GM12878 (cell line): ENCODE data around the gene FNDC3B. TPM values are rescaled to one million over a fixed set of nuclear protein-coding genes. Genes with fewer than 3 reads are reported as not detected.

ENCODE experiments used
- ATAC-seq: fragments of 200-7000 bp; cut with Tn5 transposase; 3 replicates; pipeline ENCODE4 v1.9.1; 2020; ENCODE audit warnings: mild to moderate bottlenecking, moderate library complexity
- BruUV-seq: library from RNA; stranded (reverse); fragments of 400-500 nt; replicated peaks from 2 replicates; lab custom pipeline; 2021; lab: Mats Ljungman, UMichigan
- CTCF ChIA-PET: fragments of 300-600 bp; sonication (Branson Sonifier 250); formaldehyde crosslinking; extraction: SDS; loops from one replicate; lab custom pipeline; 2021; ENCODE audit warnings: inconsistent platforms; lab: Yijun Ruan, JAX
- POLR2A ChIA-PET: fragments of 350-600 bp; formaldehyde crosslinking; extraction: SDS; loops from one replicate; lab custom pipeline; 2021; ENCODE audit warnings: inconsistent platforms; lab: Charles Lee
- RAD21 ChIA-PET: fragments of 300-600 bp; sonication (Branson Sonifier 250); formaldehyde crosslinking; loops from one replicate; lab custom pipeline; 2023; ENCODE audit warnings: antibody characterized with exemption; ENCODE audit not compliant: unreplicated experiment; lab: Charles Lee
- SMC1A ChIA-PET: fragments of 300-600 bp; sonication (Branson Sonifier 250); formaldehyde crosslinking; loops from one replicate; lab custom pipeline; 2023; ENCODE audit not compliant: unreplicated experiment, uncharacterized antibody; lab: Charles Lee
- DNase-seq: peaks from one replicate; pipeline ENCODE4 v3.0.0-alpha.2; 2011; ENCODE audit warnings: low read depth, low spot score
- FAIRE-seq: peaks from 3 replicates; lab custom pipeline; 2011; peaks lifted over from hg19 to GRCh38; lab: Jason Lieb, UNC
- H2AFZ ChIP-seq: 2 replicates; pipeline ENCODE4 v1.6.0; 2011; ENCODE audit warnings: low read depth, low read length, control low read depth; ENCODE audit not compliant: control insufficient read depth
- H3K27ac ChIP-seq: 2 replicates; pipeline ENCODE4 v1.5.1; 2011; ENCODE audit warnings: control low read depth; ENCODE audit not compliant: control insufficient read depth, insufficient read depth
- H3K27me3 ChIP-seq, 2 experiments: replicated peaks in 1 of 2; 2 replicates each; pipeline versions ENCODE4 v1.6.0 to v1.6.1; 2011; ENCODE audit warnings: low read length in 1 of 2; ENCODE audit not compliant: control insufficient read depth in 2 of 2, insufficient read depth in 2 of 2
- H3K36me3 ChIP-seq, 2 experiments: 2 replicates each; pipeline ENCODE4 v1.5.1; 2011; ENCODE audit warnings: low read length in 1 of 2; ENCODE audit not compliant: control insufficient read depth in 2 of 2, insufficient read depth in 2 of 2
- H3K4me1 ChIP-seq: 2 replicates; pipeline ENCODE4 v1.6.1; 2011; ENCODE audit warnings: mild to moderate bottlenecking, low read length, moderate library complexity, mixed read lengths; ENCODE audit not compliant: control insufficient read depth, insufficient read depth
- H3K4me2 ChIP-seq: 2 replicates; pipeline ENCODE4 v1.6.0; 2011; ENCODE audit warnings: control low read depth; ENCODE audit not compliant: control insufficient read depth, insufficient read depth
- H3K4me3 ChIP-seq: fragments of 200-600 bp; sonication (generic); 2 replicates; pipeline ENCODE4 v1.5.1; 2016
- H3K79me2 ChIP-seq: 2 replicates; pipeline ENCODE4 v1.6.0; 2011; ENCODE audit warnings: low read length; ENCODE audit not compliant: control insufficient read depth, insufficient read depth
- H3K9ac ChIP-seq: 2 replicates; pipeline ENCODE4 v1.8.0; 2011; ENCODE audit warnings: low read length, control low read depth, mixed read lengths; ENCODE audit not compliant: control insufficient read depth, insufficient read depth
- H3K9me3 ChIP-seq: replicated peaks from 3 replicates; pipeline ENCODE4 v1.5.1; 2011; ENCODE audit warnings: mild to moderate bottlenecking, low read length; ENCODE audit not compliant: control insufficient read depth, insufficient read depth
- H4K20me1 ChIP-seq: 2 replicates; pipeline ENCODE4 v1.6.0; 2011; ENCODE audit not compliant: control insufficient read depth, insufficient read depth
- EP300 ChIP-seq, 2 experiments: fragments of 150-350 bp in 1 of 2; IDR thresholded peaks; 2 replicates each; pipeline ENCODE4 v1.6.1; 2011 to 2012; ENCODE audit warnings: low read depth in 2 of 2, low read length in 2 of 2, borderline replicate concordance in 1 of 2, improper control_type of control experiment in 1 of 2, inconsistent platforms in 1 of 2; ENCODE audit not compliant: control insufficient read depth in 1 of 2
- GATAD2B ChIP-seq: fragments of 450-650 bp; conservative IDR thresholded peaks from 2 replicates; pipeline ENCODE4 v1.6.1; 2017; ENCODE audit warnings: low read depth, mild to moderate bottlenecking, moderate library complexity
- NR2F1 ChIP-seq: fragments of 450-650 bp; conservative IDR thresholded peaks from 2 replicates; pipeline ENCODE4 v1.6.1; 2017; ENCODE audit warnings: mild to moderate bottlenecking
- RFX5 ChIP-seq: IDR thresholded peaks from 2 replicates; pipeline ENCODE4 v1.6.1; 2011; ENCODE audit warnings: low read depth, low read length, improper control_type of control experiment
- SMAD1 ChIP-seq: fragments of 450-650 bp; IDR thresholded peaks from 2 replicates; pipeline ENCODE4 v1.6.1; 2018; ENCODE audit warnings: mild to moderate bottlenecking, low read depth; ENCODE audit not compliant: partially characterized antibody
- SMARCA5 ChIP-seq: fragments of 450-650 bp; IDR thresholded peaks from 2 replicates; pipeline ENCODE4 v1.6.1; 2017; ENCODE audit warnings: mild to moderate bottlenecking
- STAT1 ChIP-seq: fragments of 450-650 bp; conservative IDR thresholded peaks from 2 replicates; pipeline ENCODE4 v1.6.1; 2014; ENCODE audit warnings: antibody characterized with exemption, mild to moderate bottlenecking
- SUZ12 ChIP-seq: fragments of 200-600 bp; sonication (generic); IDR thresholded peaks from one replicate; pipeline ENCODE4 v1.6.1; 2018; ENCODE audit warnings: antibody characterized with exemption, mild to moderate bottlenecking; ENCODE audit not compliant: unreplicated experiment
- ZBED1 ChIP-seq: IDR thresholded peaks from 2 replicates; pipeline ENCODE4 v1.6.1; 2016; ENCODE audit warnings: borderline replicate concordance
- WGBS: methylation state at CpG from one replicate; pipeline ENCODE4 v1.1.6; 2016; ENCODE audit warnings: low lambda C conversion rate; ENCODE audit not compliant: insufficient replicate concordance, insufficient coverage; ENCODE audit errors: missing lambda C conversion rate; 5-methylcytosine and 5-hydroxymethylcytosine counted together
- in situ Hi-C: fragments of 300-500 bp; cut with MboI; formaldehyde crosslinking; loops from 9 replicates; pipeline ENCODE4 v1.14.3; 2018; ENCODE audit warnings: mixed read lengths
- intact Hi-C: fragments of 100-400 bp; cut with micrococcal nuclease; formaldehyde crosslinking; loops from one replicate; pipeline ENCODE4 v1.14.2; 2022; ENCODE audit not compliant: unreplicated experiment
- polyA plus RNA-seq, 11 experiments: library from polyadenylated mRNA; depleted of rRNA in 4 of 11; unstranded in 6 of 11; stranded (reverse) in 5 of 11; fragments of >200 nt; fragmentation: Nextera tagmentation in 4 of 11; fragmentation: Illumina TruSeq in 1 of 11; extraction: Ambion mirVana in 4 of 11; extraction: Trizol in 1 of 11; gene quantifications; 1 replicate in 1 of 11; 2 replicates in 10 of 11; pipeline versions ENCODE4 v1.2.1 to v1.2.3, GENCODE V29; 2011 to 2016; ENCODE audit warnings: inconsistent platforms in 2 of 11, missing spikeins in 2 of 11, low read depth in 1 of 11
- total RNA-seq, 4 experiments: library from RNA; depleted of rRNA in 3 of 4; stranded (reverse); fragments of >200 nt in 3 of 4; fragmentation: Illumina TruSeq in 1 of 4; extraction: Trizol in 1 of 4; gene quantifications; 2 replicates each; pipeline versions ENCODE4 v1.2.1 to v1.2.3, GENCODE V29; 2013 to 2021
- TF ChIP-seq, protein P1 (sequence below): fragments of 450-650 bp; IDR thresholded peaks from 2 replicates; pipeline ENCODE4 v1.6.1; 2017; ENCODE audit warnings: mild to moderate bottlenecking, low read depth, inconsistent platforms; ENCODE audit not compliant: poor library complexity, severe bottlenecking
- TF ChIP-seq, protein P2 (sequence below): IDR thresholded peaks from 2 replicates; pipeline ENCODE4 v1.6.1; 2012; ENCODE audit warnings: improper control_type of control experiment, low read depth, low read length; ENCODE audit not compliant: insufficient replicate concordance

FNDC3B gene
- total and polyA plus RNA-seq, 10 of the 15 experiments (the other 5 are each of a cell fraction or from before 2014, with no cell fraction given), result 7.9 to 35.0 (median 18.5) TPM

DNA sequence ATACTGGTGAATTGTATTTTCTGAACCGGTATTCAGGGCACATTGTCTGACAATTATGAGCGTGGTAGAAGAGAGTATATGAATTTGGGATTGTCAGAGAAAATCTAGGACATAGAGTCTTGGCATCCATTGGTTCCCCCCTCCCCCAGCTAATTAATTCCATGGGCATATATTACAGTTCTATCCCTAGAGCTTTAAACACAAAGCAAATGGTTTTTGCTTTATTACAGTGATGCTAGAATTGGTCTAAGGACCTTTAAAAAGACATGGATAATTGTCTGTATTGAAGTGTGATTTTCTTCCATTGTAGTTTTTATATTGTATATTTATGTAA lies 91.3 kb downstream of the FNDC3B start:
- H3K4me2 ChIP-seq, result no peak overlapping the region
- intact Hi-C loops, result loop anchor here (5.0 kb wide), 1 partner anchor 88 kb away; no protein-coding TSS in a partner anchor
- CTCF ChIA-PET, result interaction anchor here (1.0 to 4.2 kb wide), 4 partner anchors 10 to 23 kb away, joined by 4 to 27 read pairs (median 6); no protein-coding TSS in a partner anchor

More for the DNA sequence above, 91.3 kb downstream of the FNDC3B start:
- no TSS peak for BruUV-seq
- Histone ChIP-seq H3K79me2 (peaks cover 17% of the 10 kb centered on the region), H3K36me3 (peaks cover 0 to 5% of the 10 kb centered on the region in 2 experiments; a peak in 1 of 4 replicates), H3K4me3 (no peak overlapping the region)
- in situ Hi-C loops, result no loop called here
- TF ChIP-seq RFX5 (no peak), STAT1 (no peak), EP300 (IDR thresholded peaks at IDR 0.05; ENCODE audit: borderline replicate concordance in 1 of 2, control insufficient read depth in 1 of 2, low read depth in 2 of 2, low read length in 2 of 2) (no peak), ZBED1 (no peak), SMARCA5 (no peak), SMAD1 (no peak), NR2F1 (no peak), GATAD2B (no peak), SUZ12 (no peak)
- TF ChIP-seq, protein P1, sequence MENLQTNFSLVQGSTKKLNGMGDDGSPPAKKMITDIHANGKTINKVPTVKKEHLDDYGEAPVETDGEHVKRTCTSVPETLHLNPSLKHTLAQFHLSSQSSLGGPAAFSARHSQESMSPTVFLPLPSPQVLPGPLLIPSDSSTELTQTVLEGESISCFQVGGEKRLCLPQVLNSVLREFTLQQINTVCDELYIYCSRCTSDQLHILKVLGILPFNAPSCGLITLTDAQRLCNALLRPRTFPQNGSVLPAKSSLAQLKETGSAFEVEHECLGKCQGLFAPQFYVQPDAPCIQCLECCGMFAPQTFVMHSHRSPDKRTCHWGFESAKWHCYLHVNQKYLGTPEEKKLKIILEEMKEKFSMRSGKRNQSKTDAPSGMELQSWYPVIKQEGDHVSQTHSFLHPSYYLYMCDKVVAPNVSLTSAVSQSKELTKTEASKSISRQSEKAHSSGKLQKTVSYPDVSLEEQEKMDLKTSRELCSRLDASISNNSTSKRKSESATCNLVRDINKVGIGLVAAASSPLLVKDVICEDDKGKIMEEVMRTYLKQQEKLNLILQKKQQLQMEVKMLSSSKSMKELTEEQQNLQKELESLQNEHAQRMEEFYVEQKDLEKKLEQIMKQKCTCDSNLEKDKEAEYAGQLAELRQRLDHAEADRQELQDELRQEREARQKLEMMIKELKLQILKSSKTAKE, result no peak
- TF ChIP-seq, protein P2, sequence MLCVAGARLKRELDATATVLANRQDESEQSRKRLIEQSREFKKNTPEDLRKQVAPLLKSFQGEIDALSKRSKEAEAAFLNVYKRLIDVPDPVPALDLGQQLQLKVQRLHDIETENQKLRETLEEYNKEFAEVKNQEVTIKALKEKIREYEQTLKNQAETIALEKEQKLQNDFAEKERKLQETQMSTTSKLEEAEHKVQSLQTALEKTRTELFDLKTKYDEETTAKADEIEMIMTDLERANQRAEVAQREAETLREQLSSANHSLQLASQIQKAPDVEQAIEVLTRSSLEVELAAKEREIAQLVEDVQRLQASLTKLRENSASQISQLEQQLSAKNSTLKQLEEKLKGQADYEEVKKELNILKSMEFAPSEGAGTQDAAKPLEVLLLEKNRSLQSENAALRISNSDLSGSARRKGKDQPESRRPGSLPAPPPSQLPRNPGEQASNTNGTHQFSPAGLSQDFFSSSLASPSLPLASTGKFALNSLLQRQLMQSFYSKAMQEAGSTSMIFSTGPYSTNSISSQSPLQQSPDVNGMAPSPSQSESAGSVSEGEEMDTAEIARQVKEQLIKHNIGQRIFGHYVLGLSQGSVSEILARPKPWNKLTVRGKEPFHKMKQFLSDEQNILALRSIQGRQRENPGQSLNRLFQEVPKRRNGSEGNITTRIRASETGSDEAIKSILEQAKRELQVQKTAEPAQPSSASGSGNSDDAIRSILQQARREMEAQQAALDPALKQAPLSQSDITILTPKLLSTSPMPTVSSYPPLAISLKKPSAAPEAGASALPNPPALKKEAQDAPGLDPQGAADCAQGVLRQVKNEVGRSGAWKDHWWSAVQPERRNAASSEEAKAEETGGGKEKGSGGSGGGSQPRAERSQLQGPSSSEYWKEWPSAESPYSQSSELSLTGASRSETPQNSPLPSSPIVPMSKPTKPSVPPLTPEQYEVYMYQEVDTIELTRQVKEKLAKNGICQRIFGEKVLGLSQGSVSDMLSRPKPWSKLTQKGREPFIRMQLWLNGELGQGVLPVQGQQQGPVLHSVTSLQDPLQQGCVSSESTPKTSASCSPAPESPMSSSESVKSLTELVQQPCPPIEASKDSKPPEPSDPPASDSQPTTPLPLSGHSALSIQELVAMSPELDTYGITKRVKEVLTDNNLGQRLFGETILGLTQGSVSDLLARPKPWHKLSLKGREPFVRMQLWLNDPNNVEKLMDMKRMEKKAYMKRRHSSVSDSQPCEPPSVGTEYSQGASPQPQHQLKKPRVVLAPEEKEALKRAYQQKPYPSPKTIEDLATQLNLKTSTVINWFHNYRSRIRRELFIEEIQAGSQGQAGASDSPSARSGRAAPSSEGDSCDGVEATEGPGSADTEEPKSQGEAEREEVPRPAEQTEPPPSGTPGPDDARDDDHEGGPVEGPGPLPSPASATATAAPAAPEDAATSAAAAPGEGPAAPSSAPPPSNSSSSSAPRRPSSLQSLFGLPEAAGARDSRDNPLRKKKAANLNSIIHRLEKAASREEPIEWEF, result no peak
- TF ChIP-seq, all 136 proteins: peak for 0
- DNase-seq, result no peak
- Histone ChIP-seq H3K9me3 (no peaks in the 10 kb centered on the region; the same call in 2 of the 3 replicates), H3K27ac (no peak overlapping the region), H3K9ac (no peak overlapping the region), H4K20me1 (no peaks in the 10 kb centered on the region), H2AFZ (no peak overlapping the region), H3K4me1 (peaks cover 30% of the 10 kb centered on the region), H3K27me3 (no peaks in the 10 kb centered on the region)
- ATAC-seq, result no peak
- SMC1A ChIA-PET, result interaction anchor here (0.7 to 16.7 kb wide), 17 partner anchors 9 to 211 kb away, joined by 3 to 254 read pairs (median 5); no protein-coding TSS in a partner anchor
- POLR2A ChIA-PET, result interaction anchor here (1.2 kb wide), 1 partner anchor 12 kb away, joined by 7 read pairs; no protein-coding TSS in a partner anchor
- no peak for FAIRE-seq
- 94% methylated on average over 2 of the region's 2 CpGs for WGBS
- RAD21 ChIA-PET, result interaction anchor here (1.0 to 7.9 kb wide), 8 partner anchors 9 to 211 kb away, joined by 3 to 71 read pairs (median 4); partner anchors contain the start of gene FNDC3B
